Tibial nerve (tissue), 4 donors: Measurements from ENCODE around the gene GAN. TPM values are rescaled to one million over a fixed set of nuclear protein-coding genes. Genes with fewer than 3 reads are reported as not detected.
A peak's percentile ranks its signal among the peaks of the same experiment; 100 is the strongest.

Experiments
- DNase-seq, 2 donors: peaks; one replicate each; pipeline ENCODE4 v3.0.0-alpha.2; 2019; ENCODE audit warnings: low spot score in 2 of 2
- H3K27ac ChIP-seq, 4 donors: fragments of 200-600 bp; sonication (generic) in 3 of 4; one replicate each; pipeline ENCODE4 v1.5.1; 2017 to 2019; ENCODE audit warnings: mild to moderate bottlenecking in 1 of 4
- H3K27me3 ChIP-seq, 2 donors: fragments of 200-600 bp; sonication (generic) in 1 of 2; one replicate each; pipeline versions ENCODE4 v1.5.1 to v1.6.0; 2017 to 2019
- H3K36me3 ChIP-seq, 3 donors: fragments of 200-600 bp; sonication (generic); one replicate each; pipeline ENCODE4 v1.5.1; 2018 to 2019
- H3K4me1 ChIP-seq, 4 donors: fragments of 200-600 bp; sonication (generic) in 3 of 4; one replicate each; pipeline ENCODE4 v1.5.1; 2017 to 2019
- H3K4me3 ChIP-seq, 4 donors: fragments of 200-600 bp; sonication (generic) in 3 of 4; one replicate each; pipeline ENCODE4 v1.5.1; 2017 to 2019; ENCODE audit warnings: mild to moderate bottlenecking in 1 of 4, moderate library complexity in 1 of 4
- H3K9me3 ChIP-seq, 4 donors: fragments of 200-600 bp; sonication (generic) in 3 of 4; one replicate each; pipeline ENCODE4 v1.5.1; 2017 to 2019
- EP300 ChIP-seq, 2 donors: sonication (generic); formaldehyde crosslinking; IDR thresholded peaks; one replicate each; pipeline ENCODE4 v1.6.1; 2017; ENCODE audit warnings: antibody characterized with exemption in 2 of 2, mild to moderate bottlenecking in 1 of 2
- POLR2A ChIP-seq, 2 donors: fragments of 450-650 bp; IDR thresholded peaks; one replicate each; pipeline ENCODE4 v1.6.1; 2017; ENCODE audit warnings: antibody characterized with exemption in 2 of 2, mild to moderate bottlenecking in 2 of 2, moderate library complexity in 2 of 2
- WGBS, 2 donors: methylation state at CpG; one replicate each; pipeline ENCODE4 v1.1.5; 2018; 5-methylcytosine and 5-hydroxymethylcytosine counted together
- total RNA-seq, 4 donors: library from RNA; depleted of rRNA; stranded (reverse); fragments of >200 nt; gene quantifications; one replicate each; pipeline ENCODE4 v1.1.0, GENCODE V29; 2016
- TF ChIP-seq, protein P1 (sequence below), 5 experiments: fragments of 200-600 bp in 3 of 5; fragments of 450-650 bp in 2 of 5; sonication (generic) in 3 of 5; IDR thresholded peaks; one replicate each; pipeline ENCODE4 v1.5.1; 2016 to 2019; ENCODE audit warnings: antibody characterized with exemption in 5 of 5, mild to moderate bottlenecking in 3 of 5, moderate library complexity in 2 of 5

GAN gene
- total RNA-seq, 4 donors from 2014 or later, result 9.0 to 9.3 (median 9.1) TPM

DNA sequence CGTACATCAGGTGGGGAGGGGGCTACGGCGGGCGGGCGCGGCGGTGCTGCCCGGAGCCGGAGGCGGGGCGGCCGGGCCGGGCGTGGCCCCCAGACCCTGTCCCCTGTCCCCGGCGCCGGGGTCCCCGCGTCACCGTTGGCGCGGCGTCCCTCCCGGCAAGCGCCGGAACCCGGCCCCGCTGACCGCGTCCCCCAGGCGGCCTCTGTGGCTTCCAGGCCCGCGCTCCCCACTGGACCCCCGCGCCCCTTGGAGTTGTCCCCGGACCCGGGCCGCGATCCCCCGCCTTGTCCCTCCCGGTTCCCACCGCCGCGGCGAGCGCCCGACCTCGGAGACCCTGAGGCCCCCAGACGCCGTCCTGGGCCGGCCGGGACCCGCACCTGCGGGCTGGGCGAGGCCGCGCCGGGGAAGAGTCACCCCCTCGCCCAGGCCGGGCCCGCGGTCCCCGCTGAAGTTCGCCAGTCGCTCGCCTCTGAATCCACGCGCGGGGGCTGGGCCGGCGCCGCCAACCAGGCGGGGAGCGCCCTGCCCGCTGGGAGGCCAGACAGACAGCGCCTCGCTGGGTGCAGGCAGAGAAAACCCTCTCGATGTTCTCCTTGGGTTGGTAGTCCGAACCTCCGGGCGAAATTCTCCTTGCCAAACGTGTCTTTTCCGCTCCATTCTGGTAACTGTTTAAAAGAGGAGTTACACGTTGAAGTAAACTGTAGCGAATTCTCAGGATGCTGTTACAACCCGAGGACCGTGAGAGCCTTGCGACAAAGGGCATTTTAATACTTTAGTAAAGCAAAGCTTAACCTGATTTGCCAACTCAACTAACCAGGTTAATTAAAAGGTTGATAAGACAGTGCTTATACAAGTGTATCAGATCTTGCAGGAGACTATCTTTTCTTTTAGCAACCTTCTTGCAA lies 761 bp downstream of the GAN start:
- H3K36me3 ChIP-seq, result no peaks in the 10 kb centered on the region
- H3K9me3 ChIP-seq, result no peaks in the 10 kb centered on the region
- DNase-seq, result peak in 1 of 2 donors; percentile 14
- no peaks in the 10 kb centered on the region for H3K27me3 ChIP-seq
- TF ChIP-seq, protein P1, sequence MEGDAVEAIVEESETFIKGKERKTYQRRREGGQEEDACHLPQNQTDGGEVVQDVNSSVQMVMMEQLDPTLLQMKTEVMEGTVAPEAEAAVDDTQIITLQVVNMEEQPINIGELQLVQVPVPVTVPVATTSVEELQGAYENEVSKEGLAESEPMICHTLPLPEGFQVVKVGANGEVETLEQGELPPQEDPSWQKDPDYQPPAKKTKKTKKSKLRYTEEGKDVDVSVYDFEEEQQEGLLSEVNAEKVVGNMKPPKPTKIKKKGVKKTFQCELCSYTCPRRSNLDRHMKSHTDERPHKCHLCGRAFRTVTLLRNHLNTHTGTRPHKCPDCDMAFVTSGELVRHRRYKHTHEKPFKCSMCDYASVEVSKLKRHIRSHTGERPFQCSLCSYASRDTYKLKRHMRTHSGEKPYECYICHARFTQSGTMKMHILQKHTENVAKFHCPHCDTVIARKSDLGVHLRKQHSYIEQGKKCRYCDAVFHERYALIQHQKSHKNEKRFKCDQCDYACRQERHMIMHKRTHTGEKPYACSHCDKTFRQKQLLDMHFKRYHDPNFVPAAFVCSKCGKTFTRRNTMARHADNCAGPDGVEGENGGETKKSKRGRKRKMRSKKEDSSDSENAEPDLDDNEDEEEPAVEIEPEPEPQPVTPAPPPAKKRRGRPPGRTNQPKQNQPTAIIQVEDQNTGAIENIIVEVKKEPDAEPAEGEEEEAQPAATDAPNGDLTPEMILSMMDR (IDR thresholded peaks at IDR 0.05), result no peak
- TF ChIP-seq POLR2A (IDR thresholded peaks at IDR 0.05), result no peak
- TF ChIP-seq EP300 (IDR thresholded peaks at IDR 0.05), result peak in 1 of 2 donors; percentile 23
- H3K27ac ChIP-seq, result peak overlapping the region; percentile 66 to 96 (median 92)
- H3K4me1 ChIP-seq, result peaks cover 0 to 62% (median 15%) of the 10 kb centered on the region in 4 donors
- H3K4me3 ChIP-seq, result peak overlapping the region; percentile 84 to 98 (median 90)
- WGBS, 2 donors, result 0 to 1% methylated on average over 13 to 48 of the region's 88 CpGs

GRCh38 chr16:81316176-81316496 lies 1.4 kb downstream of the GAN start:
- H3K27me3 ChIP-seq, result no peaks in the 10 kb centered on the region
- H3K36me3 ChIP-seq, result no peaks in the 10 kb centered on the region
- no peaks in the 10 kb centered on the region for H3K9me3 ChIP-seq
- TF ChIP-seq POLR2A (IDR thresholded peaks at IDR 0.05) (no peak), EP300 (IDR thresholded peaks at IDR 0.05) (no peak)
- TF ChIP-seq, protein P1 (IDR thresholded peaks at IDR 0.05), result no peak
- H3K4me1 ChIP-seq, result peaks cover 0 to 64% (median 15%) of the 10 kb centered on the region in 4 donors
- DNase-seq, result no peak
- peak overlapping the region in 3 of 4 donors; percentile 92 to 96 (median 93) for H3K27ac ChIP-seq
- peak overlapping the region; percentile 84 to 98 (median 90) for H3K4me3 ChIP-seq
- WGBS, 2 donors, result 76 to 79% methylated on average over 5 of the region's 5 CpGs

DNA sequence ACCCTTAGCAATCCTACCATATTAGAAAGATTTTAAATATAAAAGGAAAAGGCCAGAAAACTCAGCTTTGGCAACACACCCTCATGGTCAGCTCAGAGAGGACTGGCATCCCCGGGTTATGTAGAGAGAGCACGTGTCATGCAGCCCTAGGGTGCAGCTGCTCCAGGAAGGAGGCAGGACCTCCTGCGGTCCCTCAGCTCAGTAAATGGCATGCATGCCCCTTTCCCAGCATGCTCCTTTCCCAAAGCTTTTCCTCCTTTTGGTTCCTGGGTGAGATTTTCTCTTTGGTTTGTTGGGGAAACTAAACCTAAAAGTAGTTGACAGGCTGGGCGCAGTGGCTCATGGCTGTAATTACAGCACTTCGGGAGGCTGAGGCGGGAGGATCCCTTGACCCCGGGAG lies 3.9 kb downstream of the GAN start:
- no peaks in the 10 kb centered on the region for H3K27me3 ChIP-seq
- H3K4me1 ChIP-seq, result peaks cover 0 to 54% (median 11%) of the 10 kb centered on the region in 4 donors
- H3K9me3 ChIP-seq, result no peaks in the 10 kb centered on the region
- TF ChIP-seq, protein P1 (IDR thresholded peaks at IDR 0.05), result no peak
- TF ChIP-seq POLR2A (IDR thresholded peaks at IDR 0.05) (no peak), EP300 (IDR thresholded peaks at IDR 0.05) (no peak)
- H3K4me3 ChIP-seq, result no peak overlapping the region
- no peak for DNase-seq
- H3K27ac ChIP-seq, result no peak overlapping the region
- 78 to 83% methylated on average over 7 of the region's 7 CpGs for WGBS, 2 donors
- H3K36me3 ChIP-seq, result no peaks in the 10 kb centered on the region

GRCh38 chr16:81319221-81319912 lies 4.6 kb downstream of the GAN start:
- no peaks in the 10 kb centered on the region for H3K9me3 ChIP-seq
- peaks cover 0 to 49% (median 9%) of the 10 kb centered on the region in 4 donors for H3K4me1 ChIP-seq
- H3K4me3 ChIP-seq, result no peak overlapping the region
- DNase-seq, result no peak
- H3K27me3 ChIP-seq, result no peaks in the 10 kb centered on the region
- WGBS, 2 donors, result 71 to 75% methylated on average over 6 of the region's 6 CpGs
- no peak overlapping the region for H3K27ac ChIP-seq
- H3K36me3 ChIP-seq, result no peaks in the 10 kb centered on the region
- no peak for TF ChIP-seq POLR2A (IDR thresholded peaks at IDR 0.05)
- TF ChIP-seq, protein P1 (IDR thresholded peaks at IDR 0.05), result no peak
- no peak for TF ChIP-seq EP300 (IDR thresholded peaks at IDR 0.05)

- WGBS, 2 donors, result 93 to 94% methylated on average over 2 of the region's 2 CpGs
- H3K27ac ChIP-seq, result no peak overlapping the region
- DNase-seq, result no peak
- H3K9me3 ChIP-seq, result no peaks in the 10 kb centered on the region
- H3K36me3 ChIP-seq, result no peaks in the 10 kb centered on the region
- TF ChIP-seq EP300 (IDR thresholded peaks at IDR 0.05) (no peak), POLR2A (IDR thresholded peaks at IDR 0.05) (no peak)
- TF ChIP-seq, protein P1 (IDR thresholded peaks at IDR 0.05), result no peak
- no peaks in the 10 kb centered on the region for H3K27me3 ChIP-seq
- no peak overlapping the region for H3K4me3 ChIP-seq
- H3K4me1 ChIP-seq, result peaks cover 0 to 56% (median 5%) of the 10 kb centered on the region in 4 donors
These were observed 6.3 kb downstream of the GAN start for GRCh38 chr16:81321039-81321438.
